ENCODE data around the gene ATOH8.
"Not testable (repeated sequence)": the region's sequence is repeated elsewhere in the genome, so short reads cannot be mapped to it uniquely, and the experiment has no call there.

The ATOH8 gene

GRCh38 chr2:85806358-85807118 lies 52.7 kb downstream of the ATOH8 start:
- peak; percentile 15 for DNase-seq

- DNase-seq = no peak
Observed at GRCh38 chr2:85807756-85808155, 54.0 kb downstream of the ATOH8 start.

- DNase-seq = no peak
Observed at GRCh38 chr2:85810371-85811179, 56.8 kb downstream of the ATOH8 start.

GRCh38 chr2:85811180-85812093 lies 57.6 kb downstream of the ATOH8 start:
- DNase-seq = no peak

- DNase-seq = no peak
Observed at GRCh38 chr2:85812094-85812735, 58.4 kb downstream of the ATOH8 start.

GRCh38 chr2:85813211-85813981 lies 59.6 kb downstream of the ATOH8 start:
- DNase-seq = no peak

- DNase-seq = peak; percentile 87
Observed at GRCh38 chr2:85813982-85814801, 60.4 kb downstream of the ATOH8 start.

GRCh38 chr2:85814802-85815550 lies 61.2 kb downstream of the ATOH8 start:
- no peak for DNase-seq

- no peak for DNase-seq
Observed at GRCh38 chr2:85819811-85820510, 66.2 kb downstream of the ATOH8 start.

- no peak for DNase-seq
Observed at GRCh38 chr2:85822766-85823165, 69.0 kb downstream of the ATOH8 start.

- no peak for DNase-seq
Observed at GRCh38 chr2:85823951-85824350, 70.2 kb downstream of the ATOH8 start.

GRCh38 chr2:85826990-85827878 lies 73.4 kb downstream of the ATOH8 start:
- peak; percentile 60 for DNase-seq

GRCh38 chr2:85827879-85828569 lies 74.2 kb downstream of the ATOH8 start:
- DNase-seq = no peak

- no peak for DNase-seq
Observed at GRCh38 chr2:85828725-85829124, 74.9 kb downstream of the ATOH8 start.

GRCh38 chr2:85829394-85829793 lies 75.6 kb downstream of the ATOH8 start:
- not testable (repeated sequence) for DNase-seq

GRCh38 chr2:85830645-85831044 lies 76.9 kb downstream of the ATOH8 start:
- no peak for DNase-seq

- DNase-seq = no peak
Observed at GRCh38 chr2:85831735-85832134, 77.9 kb downstream of the ATOH8 start.

- DNase-seq = no peak
Observed at GRCh38 chr2:85834466-85834865, 80.7 kb downstream of the ATOH8 start.

Measured in kidney glomerular epithelial cell (primary cell).